Mucosa of gallbladder (tissue), 1 donor: Measurements from ENCODE around the gene CACTIN. TPM values are rescaled to one million over a fixed set of nuclear protein-coding genes. Genes with fewer than 3 reads are reported as not detected.
A peak's percentile ranks its signal among the peaks of the same experiment; 100 is the strongest.
"Not testable (repeated sequence)": the region's sequence is repeated elsewhere in the genome, so short reads cannot be mapped to it uniquely, and the experiment has no call there.

Source experiments
- DNase-seq: peaks from one replicate; pipeline ENCODE4 v3.0.0-alpha.2; 2020; ENCODE audit warnings: low spot score
- total RNA-seq: library from RNA; stranded (reverse); gene quantifications from one replicate; pipeline ENCODE4 v1.2.1, GENCODE V29; 2021
- donor health status: DM: no; HTN: no; CAD: no.

The CACTIN gene
- total RNA-seq, 1 donor from 2014 or later, result 25.8 TPM

GRCh38 chr19:3590991-3591659 lies 35.5 kb downstream of the CACTIN start:
- no peak for DNase-seq

- DNase-seq, result no peak
Measured at GRCh38 chr19:3589949-3590348, 36.6 kb downstream of the CACTIN start.

GRCh38 chr19:3589439-3589838 lies 37.2 kb downstream of the CACTIN start:
- DNase-seq, result no peak

- no peak for DNase-seq
Measured at GRCh38 chr19:3586707-3587346, 39.8 kb downstream of the CACTIN start.

- no peak for DNase-seq
Measured at GRCh38 chr19:3586127-3586626, 40.4 kb downstream of the CACTIN start.

DNA sequence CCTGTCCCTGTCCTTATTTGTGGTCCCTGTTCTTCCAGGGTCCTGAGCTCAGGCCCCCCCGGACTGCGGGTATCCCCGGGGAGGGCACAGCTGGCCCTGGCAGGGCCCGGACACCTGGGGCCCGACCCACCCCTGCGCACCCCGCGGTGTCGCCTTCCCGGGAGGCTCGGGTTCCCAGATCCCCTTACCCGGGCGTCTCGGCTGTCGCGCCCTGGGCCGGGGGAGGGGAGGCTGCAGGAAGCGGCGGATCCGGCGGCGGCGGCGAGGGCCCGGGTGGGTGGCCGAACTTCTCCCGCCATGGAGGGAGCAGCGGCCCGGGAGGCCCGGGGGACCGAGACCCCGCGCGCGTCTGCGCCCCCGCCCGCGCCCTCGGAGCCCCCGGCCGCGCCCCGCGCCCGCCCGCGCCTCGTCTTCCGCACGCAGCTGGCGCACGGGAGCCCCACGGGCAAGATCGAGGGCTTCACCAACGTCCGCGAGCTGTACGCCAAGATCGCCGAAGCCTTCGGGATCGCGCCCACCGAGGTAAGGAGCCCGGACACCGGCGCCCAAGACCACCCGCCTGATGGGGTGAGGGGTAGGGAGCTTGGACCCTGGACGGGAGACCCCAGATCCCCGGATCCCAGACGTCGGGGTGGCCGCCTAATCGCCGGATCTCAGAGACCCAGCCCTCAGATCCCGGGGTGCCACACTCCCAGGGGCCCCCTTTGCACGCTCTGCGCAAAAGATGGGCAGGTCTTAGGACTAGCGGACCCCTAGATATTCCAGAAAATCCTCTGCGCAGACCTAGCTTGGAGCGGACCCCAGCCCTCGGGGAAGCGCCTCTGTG lies 41.1 kb downstream of the CACTIN start, which contains the start of gene GIPC3:
Gene GIPC3 (plus strand): TSS at position 178 of the 826 bp plus-strand sequence. CDS start 120 bp downstream, at position 298.
- DNase-seq, result no peak

- not testable (repeated sequence) for DNase-seq
Measured at GRCh38 chr19:3584036-3584802, 42.4 kb downstream of the CACTIN start.

DNA sequence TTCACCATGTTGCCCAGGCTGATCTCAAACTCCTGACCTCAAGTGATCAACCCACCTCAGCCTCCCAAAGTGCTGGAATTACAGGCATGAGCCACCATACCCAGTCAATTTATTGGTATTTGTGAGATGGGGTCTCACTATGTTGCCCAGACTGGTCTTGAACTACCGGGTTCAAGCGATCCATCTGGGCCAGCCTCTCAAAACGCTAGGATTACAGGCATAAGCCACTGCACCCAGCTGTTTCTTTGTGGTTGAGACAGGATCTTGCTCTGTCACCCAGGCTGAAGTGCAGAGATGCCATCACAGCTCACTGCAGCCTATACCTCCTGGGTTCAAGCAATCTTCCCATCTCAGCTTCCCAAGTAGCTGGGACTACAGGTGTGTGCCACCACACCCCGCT lies 44.8 kb downstream of the CACTIN start:
- DNase-seq, result not testable (repeated sequence)

GRCh38 chr19:3580156-3580934 lies 46.2 kb downstream of the CACTIN start:
- no peak for DNase-seq

- DNase-seq, result no peak
Measured at GRCh38 chr19:3578390-3578789, 48.2 kb downstream of the CACTIN start.

GRCh38 chr19:3577723-3578344 lies 48.8 kb downstream of the CACTIN start:
- no peak for DNase-seq

GRCh38 chr19:3576696-3577443 lies 49.7 kb downstream of the CACTIN start:
- DNase-seq, result peak; percentile 50

DNA sequence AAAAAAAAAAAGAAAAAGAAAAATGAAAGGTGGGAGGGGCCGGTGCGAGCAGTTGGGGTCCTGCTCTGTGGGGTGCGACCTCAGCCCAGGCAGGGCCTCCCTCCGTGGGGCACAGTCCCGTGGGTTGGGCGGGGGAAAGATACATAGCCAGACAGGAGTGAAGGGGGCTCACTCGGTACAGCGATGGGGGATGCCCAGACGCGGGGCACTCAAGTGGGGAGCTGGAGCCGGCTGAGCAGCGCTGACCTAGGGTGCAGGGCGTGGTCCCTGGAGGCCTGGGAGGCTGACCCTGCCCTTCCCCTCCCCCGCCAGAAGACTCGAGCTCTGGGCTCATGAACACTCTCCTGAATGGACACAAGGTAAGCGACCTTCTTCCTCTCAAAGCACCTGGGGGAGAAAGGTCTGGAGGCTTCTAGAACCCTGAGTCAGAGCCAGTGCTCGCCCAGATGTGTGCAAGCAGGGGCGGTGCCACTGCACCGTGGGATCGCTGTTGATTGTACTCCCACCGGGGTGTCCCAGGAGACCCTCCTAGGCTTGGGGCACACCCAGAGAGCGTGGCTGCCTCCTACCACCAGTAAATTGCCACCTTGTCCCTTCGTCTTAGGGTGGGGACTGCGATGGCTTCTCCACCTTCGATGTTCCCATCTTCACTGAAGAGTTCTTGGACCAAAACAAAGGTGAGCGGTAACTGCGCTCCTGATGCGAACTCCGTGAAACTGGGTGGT lies 50.5 kb downstream of the CACTIN start:
- DNase-seq, result no peak

- no peak for DNase-seq
Measured at GRCh38 chr19:3575260-3575741, 51.3 kb downstream of the CACTIN start.

DNA sequence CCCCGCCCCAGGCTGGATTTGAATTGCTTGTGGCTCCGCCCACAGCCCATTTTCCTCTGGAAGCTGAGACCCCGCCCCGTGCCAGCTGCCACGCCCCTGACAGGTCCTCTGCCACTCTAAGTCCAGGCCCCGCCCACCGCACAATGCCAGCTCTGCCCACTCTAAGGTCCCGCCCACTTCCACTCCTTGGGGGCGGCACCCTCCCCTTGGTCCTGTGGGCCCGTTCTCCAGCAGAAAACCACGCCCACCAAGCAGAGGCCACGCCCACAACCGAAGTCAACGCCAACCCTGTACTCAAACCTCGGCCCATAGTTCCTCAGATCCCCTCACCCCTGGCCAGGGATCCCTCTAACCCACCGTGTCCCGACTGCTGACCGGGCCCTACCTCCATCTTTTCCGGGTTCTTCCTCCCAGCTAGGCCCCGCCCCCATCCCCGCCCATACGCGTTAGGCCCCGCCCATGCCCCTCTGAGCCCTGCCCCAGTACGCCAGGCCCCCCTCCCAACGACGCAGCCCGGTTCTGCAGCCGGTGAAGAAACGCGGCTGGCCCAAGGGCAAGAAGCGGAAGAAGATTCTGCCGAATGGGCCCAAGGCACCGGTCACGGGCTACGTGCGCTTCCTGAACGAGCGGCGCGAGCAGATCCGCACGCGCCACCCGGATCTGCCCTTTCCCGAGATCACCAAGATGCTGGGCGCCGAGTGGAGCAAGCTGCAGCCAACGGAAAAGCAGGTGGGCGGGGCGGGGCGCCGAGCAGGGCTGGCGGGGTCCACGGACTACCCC lies 52.5 kb downstream of the CACTIN start:
- peak; percentile 80 for DNase-seq

GRCh38 chr19:3573162-3573857 lies 53.3 kb downstream of the CACTIN start:
- no peak for DNase-seq

- no peak for DNase-seq
Measured at GRCh38 chr19:3572855-3573161, 53.8 kb downstream of the CACTIN start, which contains the start of gene HMG20B. HMG20B (plus strand) TSS chr19:3572944; CDS start chr19:3573310, 366 bp downstream.
